ENCODE measurements around the gene EPN1. TPM values are rescaled to one million over a fixed set of nuclear protein-coding genes. Genes with fewer than 3 reads are reported as not detected.

The EPN1 gene
- total RNA-seq, 3 donors from 2014 or later: 22.2 to 47.2 (median 27.5) TPM

GRCh38 chr19:55635856-55636440 lies 39.1 kb upstream of the EPN1 start:
- H3K27me3 ChIP-seq: no peaks in the 10 kb centered on the region
- no peaks in the 10 kb centered on the region for H3K36me3 ChIP-seq
- peak overlapping the region; percentile 92 to 100 (median 98) for H3K4me3 ChIP-seq
- no peak for TF ChIP-seq POLR2AphosphoS5 (IDR thresholded peaks at IDR 0.05)
- no peak for TF ChIP-seq POLR2A (IDR thresholded peaks at IDR 0.05)
- no peak for TF ChIP-seq CTCF (IDR thresholded peaks at IDR 0.05)
- H3K27ac ChIP-seq: peak overlapping the region; percentile 99 to 100
- DNase-seq (ENCODE audit: low spot score in 2 of 2): no peak
- no peaks in the 10 kb centered on the region for H3K9me3 ChIP-seq
- H3K4me1 ChIP-seq: peaks cover 0 to 3% of the 10 kb centered on the region in 2 donors
- intact Hi-C loops (cut with DNase I; ENCODE audit: low total_unique reads): no loop called here

- peak overlapping the region; percentile 99 to 100 for H3K27ac ChIP-seq
- DNase-seq (ENCODE audit: low spot score in 2 of 2): no peak
- no peaks in the 10 kb centered on the region for H3K27me3 ChIP-seq
- H3K4me1 ChIP-seq: peaks cover under 1 to 3% of the 10 kb centered on the region in 2 donors
- no peaks in the 10 kb centered on the region for H3K36me3 ChIP-seq
- no peaks in the 10 kb centered on the region for H3K9me3 ChIP-seq
- TF ChIP-seq CTCF (IDR thresholded peaks at IDR 0.05): no peak
- no peak for TF ChIP-seq POLR2A (IDR thresholded peaks at IDR 0.05)
- TF ChIP-seq POLR2AphosphoS5 (IDR thresholded peaks at IDR 0.05): no peak
- H3K4me3 ChIP-seq: peak overlapping the region in 2 of 3 donors; percentile 98 to 100
- intact Hi-C loops (cut with DNase I; ENCODE audit: low total_unique reads): no loop called here
Measured at GRCh38 chr19:55636723-55637122, 38.3 kb upstream of the EPN1 start.

- Histone ChIP-seq H3K4me1 (peaks cover 3 to 5% of the 10 kb centered on the region in 2 donors), H3K27me3 (no peaks in the 10 kb centered on the region), H3K27ac (no peak overlapping the region), H3K4me3 (no peak overlapping the region), H3K9me3 (no peaks in the 10 kb centered on the region), H3K36me3 (no peaks in the 10 kb centered on the region)
- no peak for DNase-seq (ENCODE audit: low spot score in 2 of 2)
- TF ChIP-seq POLR2AphosphoS5 (IDR thresholded peaks at IDR 0.05) (no peak), CTCF (IDR thresholded peaks at IDR 0.05) (no peak), POLR2A (IDR thresholded peaks at IDR 0.05) (no peak)
- intact Hi-C loops (cut with DNase I; ENCODE audit: low total_unique reads): no loop called here
Measured at GRCh38 chr19:55637534-55637933, 37.5 kb upstream of the EPN1 start.

- no peak overlapping the region for H3K27ac ChIP-seq
- no peak for DNase-seq (ENCODE audit: low spot score in 2 of 2)
- H3K27me3 ChIP-seq: no peaks in the 10 kb centered on the region
- H3K4me1 ChIP-seq: peaks cover 3 to 5% of the 10 kb centered on the region in 2 donors
- H3K36me3 ChIP-seq: no peaks in the 10 kb centered on the region
- H3K4me3 ChIP-seq: no peak overlapping the region
- intact Hi-C loops (cut with DNase I; ENCODE audit: low total_unique reads): no loop called here
- TF ChIP-seq POLR2AphosphoS5 (IDR thresholded peaks at IDR 0.05): no peak
- no peak for TF ChIP-seq CTCF (IDR thresholded peaks at IDR 0.05)
- no peak for TF ChIP-seq POLR2A (IDR thresholded peaks at IDR 0.05)
- no peaks in the 10 kb centered on the region for H3K9me3 ChIP-seq
Measured at GRCh38 chr19:55638864-55639359, 36.1 kb upstream of the EPN1 start.

GRCh38 chr19:55640043-55640576 lies 34.9 kb upstream of the EPN1 start:
- TF ChIP-seq POLR2A (IDR thresholded peaks at IDR 0.05): no peak
- peak; percentile 33 to 58 (median 58) for TF ChIP-seq CTCF (IDR thresholded peaks at IDR 0.05)
- TF ChIP-seq POLR2AphosphoS5 (IDR thresholded peaks at IDR 0.05): peak in 2 of 3 donors; percentile 26 to 61
- peak overlapping the region; percentile 94 to 98 for H3K27ac ChIP-seq
- peaks cover 11 to 13% of the 10 kb centered on the region in 2 donors for H3K4me1 ChIP-seq
- DNase-seq (ENCODE audit: low spot score in 2 of 2): peak in 1 of 2 donors; percentile 71
- no peaks in the 10 kb centered on the region for H3K9me3 ChIP-seq
- intact Hi-C loops (cut with DNase I; ENCODE audit: low total_unique reads): no loop called here
- no peaks in the 10 kb centered on the region for H3K27me3 ChIP-seq
- peak overlapping the region; percentile 90 to 99 (median 93) for H3K4me3 ChIP-seq
- no peaks in the 10 kb centered on the region for H3K36me3 ChIP-seq
